Activated CD8-positive, alpha-beta T cell treated with anti-CD3 and anti-CD28 coated beads for 36 hours (primary cell): ENCODE results near the gene DNAJC25. TPM values are rescaled to one million over a fixed set of nuclear protein-coding genes. Genes with fewer than 3 reads are reported as not detected.

ENCODE experiments used
- ATAC-seq: fragments of 200-7000 bp; cut with Tn5 transposase; one replicate; pipeline ENCODE4 v1.10.0; 2021; ENCODE audit warnings: mild to moderate bottlenecking, moderate library complexity
- CTCF ChIA-PET: fragments of 350-600 bp; sonication (Branson Sonifier 250); formaldehyde crosslinking; loops from one replicate; lab custom pipeline; 2021; ENCODE audit warnings: antibody characterized with exemption; lab: Charles Lee
- POLR2A ChIA-PET: fragments of 350-600 bp; sonication (Branson Sonifier 250); formaldehyde crosslinking; loops from one replicate; lab custom pipeline; 2021; ENCODE audit warnings: antibody characterized with exemption; lab: Charles Lee
- DNase-seq: peaks from one replicate; pipeline ENCODE4 v3.0.0-alpha.2; 2020
- H3K27ac Mint-ChIP-seq: one replicate; pipeline ENCODE4 v1.8.0; 2021; ENCODE audit warnings: mild to moderate bottlenecking, mixed read lengths
- H3K27me3 Mint-ChIP-seq: one replicate; pipeline ENCODE4 v1.8.0; 2021; ENCODE audit warnings: mixed read lengths
- H3K36me3 Mint-ChIP-seq: one replicate; pipeline ENCODE4 v1.8.0; 2021; ENCODE audit warnings: low read depth, mixed read lengths
- H3K4me1 Mint-ChIP-seq: one replicate; pipeline ENCODE4 v1.8.0; 2021; ENCODE audit warnings: low read depth, mixed read lengths
- H3K4me3 Mint-ChIP-seq: one replicate; pipeline ENCODE4 v1.8.0; 2021; ENCODE audit warnings: mild to moderate bottlenecking, moderate library complexity, mixed read lengths
- H3K9me3 Mint-ChIP-seq: one replicate; pipeline ENCODE4 v1.8.0; 2021; ENCODE audit warnings: mixed read lengths
- CTCF ChIP-seq: fragments of 200-600 bp; IDR thresholded peaks from one replicate; pipeline ENCODE4 v1.8.0; 2022; ENCODE audit warnings: antibody characterized with exemption, mild to moderate bottlenecking
- intact Hi-C: fragments of 100-400 bp; cut with micrococcal nuclease; formaldehyde crosslinking; loops from one replicate; pipeline ENCODE4 v1.10.0; 2022
- total RNA-seq, 2 experiments: library from RNA; stranded (reverse); gene quantifications; one replicate each; pipeline ENCODE4 v1.2.3, GENCODE V29; 2021

The DNAJC25 gene
- total RNA-seq, 2 experiments from 2014 or later, result 9.6 to 11.0 TPM

DNA sequence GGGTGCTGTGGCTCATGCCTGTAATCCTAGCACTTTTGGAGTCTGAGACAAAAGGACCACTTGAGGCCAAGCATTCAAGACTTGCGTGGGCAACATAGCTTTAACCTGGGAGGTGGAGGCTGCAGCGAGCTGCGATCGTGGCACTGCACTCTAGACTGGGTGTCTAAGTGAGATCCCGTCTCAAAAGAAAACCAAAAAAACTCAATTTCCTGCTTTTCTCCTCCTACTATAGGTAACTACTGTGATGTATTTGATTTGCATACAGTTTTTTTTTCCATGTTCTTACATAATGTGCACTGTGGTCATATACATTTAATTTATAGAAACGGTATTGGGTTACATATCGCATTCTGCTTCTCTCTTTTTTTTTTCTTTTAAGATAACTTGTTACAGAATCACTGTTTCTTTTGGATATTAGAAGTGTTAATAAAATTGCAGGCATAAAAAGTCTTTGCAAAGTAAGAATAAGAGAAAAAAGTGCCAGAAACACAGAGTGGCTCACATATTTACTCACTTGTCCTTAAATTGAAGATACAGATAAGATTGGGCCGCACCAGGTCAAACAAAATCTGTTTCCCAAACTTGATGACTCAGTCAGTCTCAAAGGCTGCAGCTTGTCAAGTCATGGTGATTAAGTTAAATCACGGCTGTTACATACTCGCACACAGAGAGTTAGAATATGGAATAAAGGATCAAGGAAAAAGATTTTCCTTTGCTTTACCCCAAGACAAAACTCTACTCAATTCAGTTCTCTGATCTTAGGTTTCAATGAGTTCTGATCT is 29.7 kb upstream of the DNAJC25 start:
- ATAC-seq (no peak), DNase-seq (no peak)
- Mint-ChIP-seq H3K4me1 (peaks cover 11% of the 10 kb centered on the region), H3K9me3 (no peaks in the 10 kb centered on the region), H3K36me3 (no peaks in the 10 kb centered on the region), H3K27me3 (peaks cover 31% of the 10 kb centered on the region), H3K4me3 (no peak overlapping the region), H3K27ac (no peak overlapping the region)
- POLR2A ChIA-PET, result no interaction called here
- intact Hi-C loops, result no loop called here
- no peak for TF ChIP-seq CTCF
- CTCF ChIA-PET, result no interaction called here

DNA sequence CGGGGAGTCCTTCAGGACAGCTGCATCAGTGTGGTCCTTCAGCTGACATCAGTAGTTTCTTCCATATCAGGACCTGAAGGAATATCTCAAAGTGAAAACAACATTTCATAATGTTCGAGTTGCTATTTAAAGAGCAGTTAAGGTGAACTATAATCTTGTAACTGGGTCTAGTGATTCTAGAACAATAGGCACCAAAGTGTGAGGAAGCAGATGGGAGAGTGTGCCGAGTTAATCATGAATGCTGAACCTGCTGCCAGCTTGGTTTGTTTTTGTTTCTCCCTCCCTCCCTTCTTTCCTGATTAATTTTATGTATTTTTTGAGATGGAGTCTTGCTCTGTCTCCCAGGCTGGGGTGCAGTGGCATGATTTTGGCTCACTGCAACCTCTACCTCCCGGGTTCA is 28.1 kb upstream of the DNAJC25 start:
- ATAC-seq (no peak), DNase-seq (no peak)
- POLR2A ChIA-PET, result no interaction called here
- no peak overlapping the region for H3K27ac Mint-ChIP-seq
- intact Hi-C loops, result no loop called here
- TF ChIP-seq CTCF, result no peak
- H3K4me3 Mint-ChIP-seq, result no peak overlapping the region
- H3K27me3 Mint-ChIP-seq, result peaks cover 26% of the 10 kb centered on the region
- no peaks in the 10 kb centered on the region for H3K36me3 Mint-ChIP-seq
- no peaks in the 10 kb centered on the region for H3K9me3 Mint-ChIP-seq
- peaks cover 8% of the 10 kb centered on the region for H3K4me1 Mint-ChIP-seq
- CTCF ChIA-PET, result no interaction called here

GRCh38 chr9:111604054-111604615 is 27.0 kb upstream of the DNAJC25 start:
- Mint-ChIP-seq H3K4me3 (no peak overlapping the region), H3K9me3 (no peaks in the 10 kb centered on the region), H3K27me3 (peaks cover 24% of the 10 kb centered on the region), H3K4me1 (no peaks in the 10 kb centered on the region), H3K27ac (no peak overlapping the region), H3K36me3 (no peaks in the 10 kb centered on the region)
- no peak for TF ChIP-seq CTCF
- intact Hi-C loops, result no loop called here
- DNase-seq (no peak), ATAC-seq (no peak)
- CTCF ChIA-PET, result interaction anchor here (0.9 kb wide), 1 partner anchor 17 kb away, joined by 4 read pairs; no protein-coding TSS in a partner anchor
- POLR2A ChIA-PET, result no interaction called here

GRCh38 chr9:111605041-111605559 is 26.0 kb upstream of the DNAJC25 start:
- DNase-seq, result no peak
- H3K4me1 Mint-ChIP-seq, result no peaks in the 10 kb centered on the region
- TF ChIP-seq CTCF, result no peak
- ChIA-PET CTCF (no interaction called here), POLR2A (interaction anchor here (1.6 kb wide), 1 partner anchor 26 kb away, joined by 3 read pairs; the partner anchor contains the start of gene DNAJC25)
- peaks cover 20% of the 10 kb centered on the region for H3K27me3 Mint-ChIP-seq
- no peaks in the 10 kb centered on the region for H3K36me3 Mint-ChIP-seq
- intact Hi-C loops, result no loop called here
- H3K27ac Mint-ChIP-seq, result no peak overlapping the region
- H3K4me3 Mint-ChIP-seq, result no peak overlapping the region
- ATAC-seq, result no peak
- no peaks in the 10 kb centered on the region for H3K9me3 Mint-ChIP-seq

GRCh38 chr9:111610149-111610548 is 21.0 kb upstream of the DNAJC25 start:
- H3K36me3 Mint-ChIP-seq, result no peaks in the 10 kb centered on the region
- H3K4me3 Mint-ChIP-seq, result no peak overlapping the region
- POLR2A ChIA-PET, result no interaction called here
- CTCF ChIA-PET, result interaction anchor here (0.9 to 1.6 kb wide), 3 partner anchors 10 to 12 kb away, joined by 3 to 4 read pairs (median 4); no protein-coding TSS in a partner anchor
- no peaks in the 10 kb centered on the region for H3K9me3 Mint-ChIP-seq
- no peak for TF ChIP-seq CTCF
- H3K4me1 Mint-ChIP-seq, result no peaks in the 10 kb centered on the region
- intact Hi-C loops, result no loop called here
- no peak overlapping the region for H3K27ac Mint-ChIP-seq
- DNase-seq (no peak), ATAC-seq (no peak)
- peaks cover 15% of the 10 kb centered on the region for H3K27me3 Mint-ChIP-seq
